HG03060 (cell line): ENCODE measurements around the gene ENDOU.
A peak's percentile ranks its signal among the peaks of the same experiment; 100 is the strongest.

Source experiments
- ATAC-seq: cut with Tn5 transposase; IDR thresholded peaks from one replicate; pipeline ENCODE4 v1.9.1; 2021; ENCODE audit warnings: low read depth, moderate number of reproducible peaks; ENCODE audit not compliant: unreplicated experiment

ENDOU gene

GRCh38 chr12:47722941-47723631 lies 2.2 kb downstream of the ENDOU start:
- no peak for ATAC-seq

- no peak for ATAC-seq
Observed at GRCh38 chr12:47722136-47722834, 3.0 kb downstream of the ENDOU start.

DNA sequence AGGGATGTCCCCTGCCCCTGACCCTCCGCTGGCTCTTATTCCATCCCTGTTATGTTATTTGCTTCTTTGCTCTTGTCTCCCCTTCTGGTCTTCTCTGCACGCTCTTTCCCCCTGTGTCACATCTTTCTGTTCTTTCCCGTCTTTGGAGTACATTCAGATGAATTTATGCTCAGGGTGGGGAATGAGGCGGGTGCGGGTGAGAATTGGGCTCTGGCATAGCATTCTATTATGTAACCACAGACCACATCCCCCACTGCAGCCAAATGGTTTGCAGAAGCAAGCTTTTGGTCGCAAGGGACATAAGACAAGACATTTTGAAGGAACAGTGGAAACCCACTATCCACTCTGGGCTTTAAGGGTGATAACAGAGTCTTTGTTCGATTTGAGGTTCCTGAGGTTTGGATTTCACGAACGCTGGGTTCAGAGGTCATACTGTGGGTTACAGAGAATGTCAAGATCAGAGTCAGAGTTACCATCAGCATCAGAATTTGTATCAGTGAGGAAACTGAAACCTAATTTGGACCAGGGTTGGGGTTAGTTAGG lies 3.8 kb downstream of the ENDOU start:
- ATAC-seq, result no peak

DNA sequence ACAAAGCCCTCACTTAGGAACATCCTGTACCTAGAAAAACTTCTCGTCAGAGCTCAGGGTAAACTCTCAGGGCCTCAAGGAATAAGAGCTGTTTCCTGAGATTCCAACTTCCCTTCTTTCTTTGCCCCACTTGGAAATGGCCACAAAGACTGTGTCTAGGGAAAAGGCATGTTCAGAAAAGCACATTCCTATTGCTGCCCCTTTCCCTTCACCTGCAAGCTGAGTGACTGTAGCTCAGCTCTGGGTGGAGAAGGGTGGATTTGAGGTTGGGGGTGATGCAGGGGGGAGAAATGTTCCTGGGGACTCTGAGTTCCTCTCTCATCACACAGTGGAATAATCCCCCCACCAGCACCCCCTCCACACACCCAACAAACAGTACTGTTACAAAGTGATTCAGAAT lies 6.8 kb downstream of the ENDOU start:
- ATAC-seq, result no peak

GRCh38 chr12:47717443-47718193 lies 7.7 kb downstream of the ENDOU start:
- no peak for ATAC-seq

DNA sequence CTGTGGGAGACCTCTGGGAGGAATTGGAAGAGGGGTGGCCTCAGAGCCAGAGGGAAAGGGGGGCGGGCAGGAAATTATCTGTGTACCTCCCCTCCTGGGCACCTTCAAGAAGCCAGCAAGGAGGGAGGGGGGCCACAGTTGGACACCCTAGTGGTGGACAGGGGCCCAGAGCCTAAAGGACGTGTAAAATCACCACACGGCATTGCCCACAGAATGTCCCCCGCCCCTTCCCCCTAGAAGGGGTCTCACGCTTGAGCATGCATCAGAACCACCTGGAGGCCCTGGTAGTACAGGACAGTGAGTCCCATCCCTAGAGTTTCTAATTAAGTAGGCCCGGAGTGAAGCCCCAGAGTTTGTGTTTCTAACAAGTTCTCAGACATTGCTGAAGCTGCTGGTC lies 8.2 kb downstream of the ENDOU start:
- ATAC-seq, result no peak

DNA sequence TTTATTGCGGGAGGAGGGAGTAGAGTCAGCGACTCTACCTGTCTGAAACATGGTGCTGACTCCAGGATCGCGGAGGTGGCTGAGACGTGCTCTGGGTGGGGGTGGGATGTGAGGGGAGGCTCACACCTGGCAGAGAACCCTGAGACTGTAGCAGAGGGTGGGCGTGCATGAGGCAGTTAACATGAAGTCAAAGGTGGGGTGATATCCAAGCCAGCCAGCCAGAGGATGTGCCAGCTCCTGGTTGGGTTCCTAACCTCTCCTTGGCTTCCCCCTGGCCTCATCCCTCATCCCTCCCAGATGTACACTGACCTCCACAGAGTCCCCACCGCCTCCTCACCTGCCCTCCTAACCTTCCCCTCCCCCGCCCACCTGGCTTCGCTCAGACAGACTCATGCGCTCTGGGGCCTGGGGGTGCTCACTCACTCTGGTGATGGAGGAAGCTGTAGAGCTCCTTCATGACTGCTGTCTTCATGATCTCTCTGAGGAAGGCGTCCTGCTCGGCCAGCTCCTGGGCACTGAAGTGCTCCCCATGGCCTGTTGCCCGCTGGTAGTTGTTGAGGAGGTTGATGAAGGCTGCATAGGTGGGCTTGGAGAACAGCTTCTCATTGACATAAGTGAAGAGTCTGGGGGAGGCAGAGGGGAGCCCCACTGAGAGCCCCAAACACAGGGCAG lies 9.3 kb downstream of the ENDOU start:
- no peak for ATAC-seq

DNA sequence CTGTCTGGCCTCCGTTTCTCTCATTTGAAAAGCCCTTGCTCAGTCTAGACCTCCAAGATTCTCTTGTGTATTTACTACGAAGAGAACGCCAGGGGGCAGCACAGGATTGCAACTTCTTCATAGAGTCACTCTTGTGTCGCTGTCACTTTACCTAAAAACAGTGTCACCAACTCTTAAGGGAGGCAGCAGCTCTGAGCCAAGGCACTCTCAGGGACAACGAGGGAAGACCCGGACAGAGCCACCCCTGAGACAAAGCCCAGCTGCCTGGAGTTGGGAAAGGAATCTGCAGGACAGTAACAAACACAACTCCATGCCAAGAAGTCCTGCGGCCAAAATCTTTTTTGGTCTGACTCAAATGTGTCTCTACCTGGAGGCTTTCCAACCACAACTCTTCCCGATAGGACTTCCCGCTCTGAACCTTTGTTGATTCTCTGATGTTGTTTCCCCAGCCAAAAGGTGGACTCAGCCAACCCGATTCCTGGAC lies 9.9 kb downstream of the ENDOU start:
- peak; percentile 52 for ATAC-seq

GRCh38 chr12:47714826-47715386 lies 10.4 kb downstream of the ENDOU start:
- no peak for ATAC-seq

GRCh38 chr12:47712171-47712570 lies 13.1 kb downstream of the ENDOU start:
- no peak for ATAC-seq

GRCh38 chr12:47711448-47711847 lies 13.8 kb downstream of the ENDOU start:
- ATAC-seq, result no peak

GRCh38 chr12:47710278-47710677 lies 15.0 kb downstream of the ENDOU start:
- no peak for ATAC-seq

DNA sequence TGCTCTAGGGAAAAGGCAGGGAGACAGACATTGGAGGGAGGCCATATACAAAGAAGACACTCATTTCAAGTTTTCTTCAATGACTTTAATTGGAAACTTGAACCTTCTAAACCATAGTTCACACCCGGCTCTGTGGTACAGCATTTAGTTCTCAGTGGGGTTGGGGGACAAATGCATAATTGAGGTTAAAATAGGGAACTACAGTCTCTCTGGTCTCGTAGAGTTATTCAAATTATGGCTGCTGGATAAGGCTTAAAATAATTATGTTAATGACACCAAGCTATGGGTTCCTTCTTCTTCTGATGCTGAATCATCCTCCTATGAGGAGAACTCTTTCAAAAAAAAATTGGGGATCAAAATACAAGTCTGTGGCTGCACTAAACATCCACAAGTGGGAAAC lies 15.6 kb downstream of the ENDOU start:
- no peak for ATAC-seq

DNA sequence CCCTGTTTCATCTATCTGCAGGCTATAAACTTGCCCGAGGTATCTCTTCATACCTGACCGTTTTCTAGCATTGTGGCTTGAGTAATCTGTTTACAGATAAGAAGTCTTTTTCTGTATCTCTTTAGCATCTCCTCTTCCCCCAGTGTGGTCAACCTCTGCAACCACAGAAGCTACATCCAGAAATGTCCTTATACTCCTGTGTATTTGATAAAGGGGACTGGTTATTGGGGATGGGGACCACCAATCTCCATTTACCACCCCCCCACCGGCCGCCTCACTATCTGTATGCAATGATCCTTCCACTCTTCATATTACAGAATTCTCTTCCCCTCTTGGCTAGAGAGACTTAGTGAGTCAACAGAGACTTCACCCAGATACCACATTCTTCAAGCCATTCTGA lies 16.1 kb downstream of the ENDOU start:
- no peak for ATAC-seq

DNA sequence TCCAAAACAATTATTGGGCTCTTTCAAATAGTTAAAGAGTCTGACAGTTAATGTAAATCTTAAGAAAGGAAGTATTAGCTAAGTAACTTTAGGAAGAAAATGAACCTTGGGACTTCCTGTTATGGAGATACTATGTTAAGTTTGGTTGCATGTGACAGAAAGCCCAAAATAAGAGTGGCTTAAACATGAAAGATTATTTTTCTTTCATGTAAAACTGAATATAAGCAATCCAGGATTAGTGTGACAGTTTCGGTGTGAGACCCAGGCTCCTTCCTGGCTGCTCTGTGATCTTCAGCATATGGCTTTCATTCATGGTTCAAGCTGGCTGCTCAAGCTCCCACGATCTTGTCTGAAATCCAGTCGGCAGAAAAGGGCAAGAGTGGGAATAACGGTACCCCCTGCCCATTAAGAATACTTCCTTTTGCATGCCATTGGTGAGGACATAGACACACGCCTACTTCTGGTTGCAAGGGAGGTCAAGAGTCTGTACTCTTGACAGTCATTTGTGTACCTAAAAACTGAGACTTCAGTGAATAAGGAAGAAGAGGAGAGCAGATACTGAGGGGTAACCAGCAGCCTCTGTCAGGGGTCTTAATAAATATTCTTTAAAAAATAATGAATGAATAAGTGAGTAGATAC lies 17.3 kb downstream of the ENDOU start:
- ATAC-seq, result no peak

DNA sequence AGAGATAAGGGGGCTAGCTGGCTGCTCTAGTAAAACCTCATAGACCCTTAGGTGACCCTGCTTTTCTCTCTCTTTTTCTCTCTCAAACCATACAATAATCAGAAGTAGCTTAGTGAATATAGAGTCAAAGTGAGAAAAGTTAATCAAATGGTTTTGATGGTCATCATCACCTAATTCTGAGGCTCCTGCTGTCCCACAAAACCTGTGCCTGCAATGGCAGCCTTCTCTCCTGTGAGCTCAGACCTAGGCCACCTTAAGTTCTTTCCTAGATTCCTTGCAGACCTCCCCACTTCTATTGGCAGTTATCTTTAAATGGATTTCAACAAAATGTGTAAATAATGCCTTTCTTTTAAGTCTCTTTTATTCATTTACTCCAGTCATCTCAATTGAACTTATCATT lies 17.9 kb downstream of the ENDOU start:
- no peak for ATAC-seq

DNA sequence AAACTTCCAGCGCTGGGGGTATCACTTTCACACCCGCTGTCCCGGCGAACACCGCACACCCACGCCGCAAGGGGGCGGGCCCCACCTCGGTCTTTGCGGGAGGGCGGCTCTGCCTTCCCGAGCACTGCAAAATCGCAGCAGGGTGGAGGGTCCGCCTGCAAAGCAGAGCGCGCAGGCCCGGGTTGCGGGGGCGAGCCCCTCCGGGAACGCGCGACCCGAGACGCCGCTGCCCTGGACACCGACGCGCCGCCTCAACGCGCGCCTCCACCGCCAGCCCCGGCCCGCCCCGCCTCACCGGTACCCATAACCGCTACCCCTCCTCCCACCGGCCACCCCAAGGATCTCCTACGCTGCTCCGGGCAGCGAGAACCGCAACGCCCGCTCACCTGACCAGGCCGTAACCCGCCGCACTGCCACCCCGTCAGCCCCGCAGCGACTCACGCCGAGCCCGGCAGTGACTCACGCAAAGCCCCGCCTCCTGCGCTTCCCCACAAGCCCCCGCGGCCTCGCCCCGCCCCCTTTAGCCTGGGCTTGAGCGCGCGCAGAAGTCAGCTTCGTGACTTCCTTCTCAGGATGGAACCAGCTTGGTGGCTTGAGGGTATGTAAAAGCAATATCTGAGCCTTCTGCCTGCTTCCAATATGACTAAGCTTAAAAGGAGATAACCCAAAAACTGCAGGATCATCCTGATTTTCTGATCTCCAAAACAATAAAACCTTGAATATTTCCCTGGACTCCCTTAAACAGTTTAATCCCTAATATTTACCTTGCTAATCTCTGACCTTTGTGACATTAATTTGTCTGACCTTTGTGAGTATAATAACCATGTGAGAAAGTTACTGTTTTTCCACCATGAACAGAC lies 19.5 kb downstream of the ENDOU start, which contains the start of gene RPAP3:
RPAP3 (minus strand) TSS at position 465 of the 860 bp plus-strand sequence. CDS start 3,190 bp downstream, outside the sequence.
- peak; percentile 78 for ATAC-seq

DNA sequence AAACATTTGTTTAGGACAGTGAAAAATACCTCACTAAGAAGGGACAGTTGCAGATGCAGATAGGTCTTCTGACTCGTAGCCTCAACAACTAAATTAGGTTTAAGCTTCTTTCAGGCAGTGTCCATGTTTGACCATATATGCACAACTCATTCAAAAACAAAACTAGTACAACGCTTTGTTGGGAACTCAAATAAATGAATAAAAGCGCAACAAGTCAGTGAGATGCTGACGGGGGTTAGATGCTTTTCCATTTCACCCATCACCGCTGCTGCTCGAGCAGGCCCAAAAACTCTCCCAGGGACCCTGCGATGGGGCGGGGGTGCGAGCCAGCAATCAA lies 20.1 kb downstream of the ENDOU start:
- no peak for ATAC-seq

GRCh38 chr12:47704719-47705118 lies 20.6 kb downstream of the ENDOU start:
- no peak for ATAC-seq
